GM23338 (cell line): ENCODE results near the gene GPR32. TPM values are rescaled to one million over a fixed set of nuclear protein-coding genes. Genes with fewer than 3 reads are reported as not detected.
A peak's percentile ranks its signal among the peaks of the same experiment; 100 is the strongest.

ENCODE experiments used
- ATAC-seq: fragments of 200-7000 bp; cut with Tn5 transposase; 3 replicates; pipeline ENCODE4 v1.9.1; 2020
- DNase-seq: peaks from one replicate; pipeline ENCODE4 v3.0.0-alpha.2; 2015; ENCODE audit warnings: low spot score
- H2AFZ ChIP-seq: fragments of 200-600 bp; sonication (generic); 2 replicates; pipeline ENCODE4 v1.8.0; 2016; ENCODE audit warnings: antibody characterized with exemption, mild to moderate bottlenecking, moderate library complexity
- H3F3A ChIP-seq: fragments of 200-600 bp; sonication (generic); replicated peaks from 2 replicates; pipeline ENCODE4 v1.8.0; 2017; ENCODE audit warnings: antibody characterized with exemption, mixed run types, low read depth
- H3K27ac ChIP-seq: fragments of 200-600 bp; sonication (generic); 2 replicates; pipeline ENCODE4 v1.6.1; 2016; ENCODE audit warnings: low read depth
- H3K27me3 ChIP-seq: fragments of 200-600 bp; sonication (generic); 2 replicates; pipeline ENCODE4 v1.8.0; 2016; ENCODE audit warnings: mild to moderate bottlenecking, mixed run types, moderate library complexity; ENCODE audit not compliant: insufficient read depth
- H3K36me3 ChIP-seq: fragments of 200-600 bp; sonication (generic); 2 replicates; pipeline ENCODE4 v1.8.0; 2016; ENCODE audit warnings: mild to moderate bottlenecking; ENCODE audit not compliant: insufficient read depth
- H3K4me1 ChIP-seq: fragments of 200-600 bp; sonication (generic); 2 replicates; pipeline ENCODE4 v1.8.0; 2016; ENCODE audit warnings: mild to moderate bottlenecking, moderate library complexity; ENCODE audit not compliant: insufficient read depth
- H3K4me2 ChIP-seq: fragments of 200-600 bp; sonication (generic); 2 replicates; pipeline ENCODE4 v1.7.1; 2017; ENCODE audit warnings: mixed run types
- H3K4me3 ChIP-seq: fragments of 200-600 bp; sonication (generic); 2 replicates; pipeline ENCODE4 v1.6.1; 2016; ENCODE audit warnings: mixed run types
- H3K79me2 ChIP-seq: fragments of 200-600 bp; sonication (generic); replicated peaks from 2 replicates; pipeline ENCODE4 v1.8.0; 2017; ENCODE audit warnings: mild to moderate bottlenecking; ENCODE audit not compliant: insufficient read depth
- H3K9me2 ChIP-seq: fragments of 200-600 bp; sonication (generic); 2 replicates; pipeline ENCODE4 v1.8.0; 2017; ENCODE audit not compliant: insufficient read depth
- H4K20me1 ChIP-seq: fragments of 200-600 bp; sonication (generic); replicated peaks from 2 replicates; pipeline ENCODE4 v1.8.0; 2017; ENCODE audit warnings: mild to moderate bottlenecking; ENCODE audit not compliant: insufficient read depth
- H3K27ac Mint-ChIP-seq: 2 replicates; pipeline ENCODE4 v1.8.0; 2020; ENCODE audit warnings: inconsistent platforms, mild to moderate bottlenecking, moderate library complexity, mixed read lengths
- H3K27me3 Mint-ChIP-seq: 3 replicates; pipeline ENCODE4 v1.8.0; 2022; ENCODE audit warnings: low read depth, mild to moderate bottlenecking, moderate library complexity, mixed read lengths, inconsistent platforms; ENCODE audit not compliant: insufficient read depth, poor library complexity
- H3K36me3 Mint-ChIP-seq: 3 replicates; pipeline ENCODE4 v1.8.0; 2021; ENCODE audit warnings: low read depth, mild to moderate bottlenecking, inconsistent platforms, moderate library complexity, mixed read lengths
- H3K4me1 Mint-ChIP-seq: 3 replicates; pipeline ENCODE4 v1.8.0; 2020; ENCODE audit warnings: mild to moderate bottlenecking, inconsistent platforms, mixed read lengths
- H3K4me3 Mint-ChIP-seq: 3 replicates; pipeline ENCODE4 v1.8.0; 2021; ENCODE audit warnings: moderate library complexity, mild to moderate bottlenecking, inconsistent platforms, mixed read lengths
- H3K9me3 Mint-ChIP-seq: 3 replicates; pipeline ENCODE4 v1.8.0; 2020; ENCODE audit warnings: moderate library complexity, mild to moderate bottlenecking, inconsistent platforms, mixed read lengths
- CREB1 ChIP-seq: fragments of 250-450 bp; sonication (Bioruptor Pico); IDR thresholded peaks from 2 replicates; pipeline ENCODE4 v1.5.0; 2020; ENCODE audit warnings: low read depth, mild to moderate bottlenecking, moderate library complexity
- JUNB ChIP-seq: IDR thresholded peaks from one replicate; pipeline ENCODE4 v1.6.1; 2016; ENCODE audit warnings: antibody characterized with exemption; ENCODE audit not compliant: unreplicated experiment
- STAT1 ChIP-seq: IDR thresholded peaks from one replicate; pipeline ENCODE4 v1.6.1; 2016; ENCODE audit warnings: antibody characterized with exemption; ENCODE audit not compliant: unreplicated experiment
- polyA plus RNA-seq: library from polyadenylated mRNA; unstranded; fragments of >200 nt; fragmentation: Nextera tagmentation; extraction: Ambion mirVana; gene quantifications from 2 replicates; pipeline ENCODE4 v1.2.1, GENCODE V29; 2016
- total RNA-seq: library from RNA; depleted of rRNA; stranded (reverse); fragments of >200 nt; shearing (Covaris generic); gene quantifications from 2 replicates; pipeline ENCODE4 v1.2.3, GENCODE V29; 2014
- TF ChIP-seq, protein P1 (sequence below): fragments of 250-450 bp; sonication (Bioruptor Pico); IDR thresholded peaks from 2 replicates; pipeline ENCODE4 v1.5.0; 2020; ENCODE audit warnings: mild to moderate bottlenecking, moderate library complexity
- TF ChIP-seq, protein P2 (sequence below): IDR thresholded peaks from 2 replicates; pipeline ENCODE4 v1.6.1; 2016; ENCODE audit warnings: antibody characterized with exemption

GPR32 gene
- total and polyA plus RNA-seq, 2 experiments from 2014 or later, result not detected

DNA sequence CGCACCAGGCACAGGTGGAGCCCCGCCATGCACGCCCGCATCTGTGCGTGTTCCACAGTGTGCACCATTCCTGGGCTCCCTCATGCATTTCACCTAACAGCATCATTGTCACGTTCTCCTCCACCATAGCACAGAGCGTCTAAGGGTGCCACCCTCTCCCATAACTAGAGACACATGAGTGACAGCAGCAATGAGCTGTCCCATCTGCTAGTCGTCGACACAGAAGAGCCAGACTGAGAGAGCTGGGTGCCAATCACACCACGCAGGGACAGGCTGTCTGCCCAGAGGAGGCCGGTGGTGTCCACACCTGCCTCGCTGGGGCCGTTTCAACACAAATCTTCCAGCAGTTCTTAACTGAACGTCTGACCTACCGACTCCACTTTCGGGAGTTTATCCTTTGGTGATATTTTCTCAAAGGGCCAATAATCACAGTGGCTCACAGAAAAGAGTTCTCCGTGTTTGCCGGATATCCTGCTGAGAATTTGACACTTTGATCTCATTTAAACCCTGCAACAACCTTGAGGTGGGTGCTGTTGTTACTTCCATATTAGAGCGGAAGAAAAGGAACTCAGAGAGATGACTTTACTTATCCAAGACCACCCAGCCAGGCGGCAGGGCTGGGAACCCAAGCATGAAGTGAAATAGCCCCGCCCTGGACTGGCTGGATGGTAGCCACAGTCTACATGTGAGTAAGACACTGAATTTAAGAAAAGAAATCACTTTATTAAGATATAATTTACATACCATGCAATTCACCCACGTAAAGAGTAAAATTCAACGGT is 30.9 kb upstream of the GPR32 start (continued):
- TF ChIP-seq, protein P1, sequence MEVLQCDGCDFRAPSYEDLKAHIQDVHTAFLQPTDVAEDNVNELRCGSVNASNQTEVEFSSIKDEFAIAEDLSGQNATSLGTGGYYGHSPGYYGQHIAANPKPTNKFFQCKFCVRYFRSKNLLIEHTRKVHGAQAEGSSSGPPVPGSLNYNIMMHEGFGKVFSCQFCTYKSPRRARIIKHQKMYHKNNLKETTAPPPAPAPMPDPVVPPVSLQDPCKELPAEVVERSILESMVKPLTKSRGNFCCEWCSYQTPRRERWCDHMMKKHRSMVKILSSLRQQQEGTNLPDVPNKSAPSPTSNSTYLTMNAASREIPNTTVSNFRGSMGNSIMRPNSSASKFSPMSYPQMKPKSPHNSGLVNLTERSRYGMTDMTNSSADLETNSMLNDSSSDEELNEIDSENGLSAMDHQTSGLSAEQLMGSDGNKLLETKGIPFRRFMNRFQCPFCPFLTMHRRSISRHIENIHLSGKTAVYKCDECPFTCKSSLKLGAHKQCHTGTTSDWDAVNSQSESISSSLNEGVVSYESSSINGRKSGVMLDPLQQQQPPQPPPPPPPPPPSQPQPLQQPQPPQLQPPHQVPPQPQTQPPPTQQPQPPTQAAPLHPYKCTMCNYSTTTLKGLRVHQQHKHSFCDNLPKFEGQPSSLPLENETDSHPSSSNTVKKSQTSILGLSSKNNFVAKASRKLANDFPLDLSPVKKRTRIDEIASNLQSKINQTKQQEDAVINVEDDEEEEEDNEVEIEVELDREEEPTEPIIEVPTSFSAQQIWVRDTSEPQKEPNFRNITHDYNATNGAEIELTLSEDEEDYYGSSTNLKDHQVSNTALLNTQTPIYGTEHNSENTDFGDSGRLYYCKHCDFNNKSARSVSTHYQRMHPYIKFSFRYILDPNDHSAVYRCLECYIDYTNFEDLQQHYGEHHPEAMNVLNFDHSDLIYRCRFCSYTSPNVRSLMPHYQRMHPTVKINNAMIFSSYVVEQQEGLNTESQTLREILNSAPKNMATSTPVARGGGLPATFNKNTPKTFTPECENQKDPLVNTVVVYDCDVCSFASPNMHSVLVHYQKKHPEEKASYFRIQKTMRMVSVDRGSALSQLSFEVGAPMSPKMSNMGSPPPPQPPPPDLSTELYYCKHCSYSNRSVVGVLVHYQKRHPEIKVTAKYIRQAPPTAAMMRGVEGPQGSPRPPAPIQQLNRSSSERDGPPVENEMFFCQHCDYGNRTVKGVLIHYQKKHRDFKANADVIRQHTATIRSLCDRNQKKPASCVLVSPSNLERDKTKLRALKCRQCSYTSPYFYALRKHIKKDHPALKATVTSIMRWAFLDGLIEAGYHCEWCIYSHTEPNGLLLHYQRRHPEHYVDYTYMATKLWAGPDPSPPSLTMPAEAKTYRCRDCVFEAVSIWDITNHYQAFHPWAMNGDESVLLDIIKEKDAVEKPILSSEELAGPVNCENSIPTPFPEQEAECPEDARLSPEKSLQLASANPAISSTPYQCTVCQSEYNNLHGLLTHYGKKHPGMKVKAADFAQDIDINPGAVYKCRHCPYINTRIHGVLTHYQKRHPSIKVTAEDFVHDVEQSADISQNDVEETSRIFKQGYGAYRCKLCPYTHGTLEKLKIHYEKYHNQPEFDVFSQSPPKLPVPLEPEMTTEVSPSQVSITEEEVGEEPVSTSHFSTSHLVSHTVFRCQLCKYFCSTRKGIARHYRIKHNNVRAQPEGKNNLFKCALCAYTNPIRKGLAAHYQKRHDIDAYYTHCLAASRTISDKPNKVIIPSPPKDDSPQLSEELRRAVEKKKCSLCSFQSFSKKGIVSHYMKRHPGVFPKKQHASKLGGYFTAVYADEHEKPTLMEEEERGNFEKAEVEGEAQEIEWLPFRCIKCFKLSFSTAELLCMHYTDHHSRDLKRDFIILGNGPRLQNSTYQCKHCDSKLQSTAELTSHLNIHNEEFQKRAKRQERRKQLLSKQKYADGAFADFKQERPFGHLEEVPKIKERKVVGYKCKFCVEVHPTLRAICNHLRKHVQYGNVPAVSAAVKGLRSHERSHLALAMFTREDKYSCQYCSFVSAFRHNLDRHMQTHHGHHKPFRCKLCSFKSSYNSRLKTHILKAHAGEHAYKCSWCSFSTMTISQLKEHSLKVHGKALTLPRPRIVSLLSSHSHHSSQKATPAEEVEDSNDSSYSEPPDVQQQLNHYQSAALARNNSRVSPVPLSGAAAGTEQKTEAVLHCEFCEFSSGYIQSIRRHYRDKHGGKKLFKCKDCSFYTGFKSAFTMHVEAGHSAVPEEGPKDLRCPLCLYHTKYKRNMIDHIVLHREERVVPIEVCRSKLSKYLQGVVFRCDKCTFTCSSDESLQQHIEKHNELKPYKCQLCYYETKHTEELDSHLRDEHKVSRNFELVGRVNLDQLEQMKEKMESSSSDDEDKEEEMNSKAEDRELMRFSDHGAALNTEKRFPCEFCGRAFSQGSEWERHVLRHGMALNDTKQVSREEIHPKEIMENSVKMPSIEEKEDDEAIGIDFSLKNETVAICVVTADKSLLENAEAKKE, result no peak
- TF ChIP-seq CREB1 (CRISPR knock-in tag) (no peak), JUNB (no peak), STAT1 (no peak)
- TF ChIP-seq, protein P2, sequence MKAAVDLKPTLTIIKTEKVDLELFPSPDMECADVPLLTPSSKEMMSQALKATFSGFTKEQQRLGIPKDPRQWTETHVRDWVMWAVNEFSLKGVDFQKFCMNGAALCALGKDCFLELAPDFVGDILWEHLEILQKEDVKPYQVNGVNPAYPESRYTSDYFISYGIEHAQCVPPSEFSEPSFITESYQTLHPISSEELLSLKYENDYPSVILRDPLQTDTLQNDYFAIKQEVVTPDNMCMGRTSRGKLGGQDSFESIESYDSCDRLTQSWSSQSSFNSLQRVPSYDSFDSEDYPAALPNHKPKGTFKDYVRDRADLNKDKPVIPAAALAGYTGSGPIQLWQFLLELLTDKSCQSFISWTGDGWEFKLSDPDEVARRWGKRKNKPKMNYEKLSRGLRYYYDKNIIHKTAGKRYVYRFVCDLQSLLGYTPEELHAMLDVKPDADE, result no peak

DNA sequence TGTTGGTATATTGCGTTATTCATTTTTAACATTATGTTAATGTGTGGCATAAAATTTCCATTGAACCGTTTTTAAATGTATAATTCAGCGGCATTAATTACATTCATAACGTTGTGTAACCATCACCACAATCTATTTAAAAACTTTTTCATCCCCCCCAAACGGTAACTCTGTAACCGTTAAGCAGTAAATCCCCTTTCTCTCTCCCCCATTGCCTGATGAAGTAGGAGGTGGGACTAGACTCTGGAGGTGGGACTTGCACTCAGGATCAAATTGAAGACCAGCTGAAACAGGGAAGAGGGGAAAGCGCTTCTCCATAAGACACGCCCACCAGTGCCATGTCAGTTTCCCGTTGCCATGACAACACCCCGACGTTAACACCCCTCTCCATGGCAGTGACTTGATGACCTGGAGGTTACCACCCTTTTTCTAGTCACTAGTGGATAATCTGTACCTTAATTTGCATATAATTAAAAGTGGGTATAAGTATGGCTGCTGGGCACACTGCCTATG is 30.3 kb upstream of the GPR32 start:
- H2AFZ ChIP-seq, result no peak overlapping the region
- peaks cover 99% of the 10 kb centered on the region for H3K9me3 Mint-ChIP-seq
- H3K27me3 ChIP-seq, result no peaks in the 10 kb centered on the region
- no peak overlapping the region for H3K27ac ChIP-seq
- no peaks in the 10 kb centered on the region for H3K79me2 ChIP-seq
- H3K4me2 ChIP-seq, result no peak overlapping the region
- DNase-seq, result peak; percentile 85
- H4K20me1 ChIP-seq, result no peaks in the 10 kb centered on the region
- H3K27ac Mint-ChIP-seq, result no peak overlapping the region
- H3K27me3 Mint-ChIP-seq, result peaks cover 4% of the 10 kb centered on the region
- peaks cover 42% of the 10 kb centered on the region for H3K36me3 Mint-ChIP-seq
- no peaks in the 10 kb centered on the region for H3K9me2 ChIP-seq
- H3K4me1 Mint-ChIP-seq, result no peaks in the 10 kb centered on the region
- TF ChIP-seq JUNB, result no peak
- no peak overlapping the region for H3K4me3 ChIP-seq
- no peaks in the 10 kb centered on the region for H3K36me3 ChIP-seq
- H3K4me1 ChIP-seq, result no peaks in the 10 kb centered on the region
- H3F3A ChIP-seq, result no peaks in the 10 kb centered on the region
- no peak for ATAC-seq
- no peak overlapping the region for H3K4me3 Mint-ChIP-seq
